Smooth muscle cell (in vitro differentiated cells): ENCODE data around the gene JMJD1C. TPM values are rescaled to one million over a fixed set of nuclear protein-coding genes. Genes with fewer than 3 reads are reported as not detected.
A peak's percentile ranks its signal among the peaks of the same experiment; 100 is the strongest.

Source experiments
- DNase-seq: peaks from one replicate; lab custom pipeline; 2025; ENCODE audit not compliant: unreplicated experiment; lab: John Stamatoyannopoulos, UW
- H2AFZ ChIP-seq: fragments of 200-600 bp; sonication (generic); 2 replicates; pipeline ENCODE4 v1.6.0; 2016; ENCODE audit warnings: antibody characterized with exemption, low read depth, mild to moderate bottlenecking
- H3F3A ChIP-seq: fragments of 200-600 bp; sonication (generic); 2 replicates; pipeline ENCODE4 v1.6.0; 2017; ENCODE audit warnings: antibody characterized with exemption, low read depth
- H3K27ac ChIP-seq: fragments of 200-600 bp; sonication (generic); 2 replicates; pipeline ENCODE4 v1.5.1; 2016; ENCODE audit warnings: low read depth, mild to moderate bottlenecking
- H3K27me3 ChIP-seq: fragments of 200-600 bp; sonication (generic); 2 replicates; pipeline ENCODE4 v1.6.1; 2016; ENCODE audit warnings: low read depth, mild to moderate bottlenecking
- H3K36me3 ChIP-seq: fragments of 200-600 bp; sonication (generic); 2 replicates; pipeline ENCODE4 v1.5.1; 2016; ENCODE audit warnings: low read depth
- H3K4me1 ChIP-seq: fragments of 200-600 bp; sonication (generic); 2 replicates; pipeline ENCODE4 v1.5.1; 2016; ENCODE audit warnings: low read depth
- H3K4me2 ChIP-seq: fragments of 200-600 bp; sonication (generic); 2 replicates; pipeline ENCODE4 v1.6.0; 2016; ENCODE audit warnings: mild to moderate bottlenecking
- H3K4me3 ChIP-seq: fragments of 200-600 bp; sonication (generic); 2 replicates; pipeline ENCODE4 v1.5.1; 2016; ENCODE audit warnings: mild to moderate bottlenecking
- H3K79me2 ChIP-seq: fragments of 200-600 bp; sonication (generic); 2 replicates; pipeline ENCODE4 v1.6.0; 2016; ENCODE audit warnings: low read depth, mild to moderate bottlenecking
- H3K9ac ChIP-seq: fragments of 200-600 bp; sonication (generic); 2 replicates; pipeline ENCODE4 v1.6.0; 2016; ENCODE audit warnings: low read depth
- H3K9me3 ChIP-seq: fragments of 200-600 bp; sonication (generic); replicated peaks from 2 replicates; pipeline ENCODE4 v1.5.1; 2016; ENCODE audit warnings: low read depth
- H4K20me1 ChIP-seq: fragments of 200-600 bp; sonication (generic); 2 replicates; pipeline ENCODE4 v1.6.0; 2016; ENCODE audit warnings: low read depth
- CTCF ChIP-seq: fragments of 200-600 bp; sonication (generic); IDR thresholded peaks from 2 replicates; pipeline ENCODE4 v1.5.1; 2017; ENCODE audit warnings: borderline replicate concordance, mild to moderate bottlenecking, antibody characterized with exemption; ENCODE audit not compliant: insufficient read depth, poor library complexity, severe bottlenecking
- WGBS: methylation state at CpG from one replicate; pipeline ENCODE4 v1.1.7; 2016; ENCODE audit warnings: low lambda C conversion rate; 5-methylcytosine and 5-hydroxymethylcytosine counted together
- polyA plus RNA-seq: library from polyadenylated mRNA; unstranded; fragments of >200 nt; fragmentation: Nextera tagmentation; extraction: Ambion mirVana; gene quantifications from 2 replicates; pipeline ENCODE4 v1.2.1, GENCODE V29; 2016
- total RNA-seq: library from RNA; depleted of rRNA; stranded (reverse); fragments of >200 nt; gene quantifications from 2 replicates; pipeline ENCODE4 v1.2.3, GENCODE V29; 2014

JMJD1C gene
- total and polyA plus RNA-seq, 2 experiments from 2014 or later = 28.5 to 132 TPM

- no peak for TF ChIP-seq CTCF
- H3K4me2 ChIP-seq = peak overlapping the region; percentile 27
- H3K4me1 ChIP-seq = peaks cover 24% of the 10 kb centered on the region
- H3K9ac ChIP-seq = peak overlapping the region; percentile 35
- no peak overlapping the region for H3K4me3 ChIP-seq
- WGBS = 88% methylated on average over 2 of the region's 2 CpGs
- H4K20me1 ChIP-seq = peaks cover 64% of the 10 kb centered on the region
- H3K79me2 ChIP-seq = peaks cover 53% of the 10 kb centered on the region
- no peak for DNase-seq
- H3F3A ChIP-seq = peaks cover 19% of the 10 kb centered on the region
- H2AFZ ChIP-seq = no peak overlapping the region
- peaks cover 16% of the 10 kb centered on the region for H3K36me3 ChIP-seq
- peak overlapping the region; percentile 63 for H3K27ac ChIP-seq
- no peaks in the 10 kb centered on the region for H3K27me3 ChIP-seq
- no peaks in the 10 kb centered on the region for H3K9me3 ChIP-seq
These were observed 256.1 kb downstream of the JMJD1C start for GRCh38 chr10:63209705-63210104.

GRCh38 chr10:63208986-63209385 lies 256.8 kb downstream of the JMJD1C start:
- Histone ChIP-seq H3K4me3 (no peak overlapping the region), H3F3A (peaks cover 14% of the 10 kb centered on the region), H2AFZ (no peak overlapping the region), H4K20me1 (peaks cover 69% of the 10 kb centered on the region), H3K27me3 (no peaks in the 10 kb centered on the region), H3K9me3 (no peaks in the 10 kb centered on the region), H3K27ac (peak overlapping the region; percentile 63), H3K4me2 (peak overlapping the region; percentile 27), H3K79me2 (peaks cover 58% of the 10 kb centered on the region), H3K9ac (no peak overlapping the region), H3K36me3 (peaks cover 14% of the 10 kb centered on the region), H3K4me1 (peaks cover 24% of the 10 kb centered on the region)
- DNase-seq = no peak
- 36% methylated on average over 2 of the region's 2 CpGs for WGBS
- no peak for TF ChIP-seq CTCF

GRCh38 chr10:63206997-63207811 lies 258.6 kb downstream of the JMJD1C start:
- Histone ChIP-seq H3K9me3 (no peaks in the 10 kb centered on the region), H3K27ac (peak overlapping the region; percentile 63), H3K4me3 (no peak overlapping the region), H3K9ac (no peak overlapping the region), H4K20me1 (peaks cover 68% of the 10 kb centered on the region), H3F3A (peaks cover 14% of the 10 kb centered on the region), H3K4me1 (peaks cover 24% of the 10 kb centered on the region), H3K27me3 (no peaks in the 10 kb centered on the region), H3K79me2 (peaks cover 71% of the 10 kb centered on the region), H3K4me2 (peak overlapping the region; percentile 53), H2AFZ (no peak overlapping the region), H3K36me3 (peaks cover 9% of the 10 kb centered on the region)
- DNase-seq = no peak
- TF ChIP-seq CTCF = no peak
- WGBS = 61% methylated on average over 7 of the region's 7 CpGs

GRCh38 chr10:63206576-63206975 lies 259.2 kb downstream of the JMJD1C start:
- Histone ChIP-seq H3K4me3 (no peak overlapping the region), H3K9me3 (no peaks in the 10 kb centered on the region), H3K27ac (peak overlapping the region; percentile 63), H3K79me2 (peaks cover 65% of the 10 kb centered on the region), H2AFZ (no peak overlapping the region), H3K9ac (no peak overlapping the region), H3K27me3 (no peaks in the 10 kb centered on the region), H3F3A (peaks cover 14% of the 10 kb centered on the region), H3K36me3 (peaks cover 5% of the 10 kb centered on the region), H4K20me1 (peaks cover 61% of the 10 kb centered on the region), H3K4me2 (peak overlapping the region; percentile 53), H3K4me1 (peaks cover 24% of the 10 kb centered on the region)
- DNase-seq = no peak
- no peak for TF ChIP-seq CTCF
